Measurements from ENCODE around the gene SCN11A. TPM values are rescaled to one million over a fixed set of nuclear protein-coding genes. Genes with fewer than 3 reads are reported as not detected.

Gene SCN11A
- polyA plus RNA-seq (ENCODE audit: insufficient read length): 2.5 TPM

DNA sequence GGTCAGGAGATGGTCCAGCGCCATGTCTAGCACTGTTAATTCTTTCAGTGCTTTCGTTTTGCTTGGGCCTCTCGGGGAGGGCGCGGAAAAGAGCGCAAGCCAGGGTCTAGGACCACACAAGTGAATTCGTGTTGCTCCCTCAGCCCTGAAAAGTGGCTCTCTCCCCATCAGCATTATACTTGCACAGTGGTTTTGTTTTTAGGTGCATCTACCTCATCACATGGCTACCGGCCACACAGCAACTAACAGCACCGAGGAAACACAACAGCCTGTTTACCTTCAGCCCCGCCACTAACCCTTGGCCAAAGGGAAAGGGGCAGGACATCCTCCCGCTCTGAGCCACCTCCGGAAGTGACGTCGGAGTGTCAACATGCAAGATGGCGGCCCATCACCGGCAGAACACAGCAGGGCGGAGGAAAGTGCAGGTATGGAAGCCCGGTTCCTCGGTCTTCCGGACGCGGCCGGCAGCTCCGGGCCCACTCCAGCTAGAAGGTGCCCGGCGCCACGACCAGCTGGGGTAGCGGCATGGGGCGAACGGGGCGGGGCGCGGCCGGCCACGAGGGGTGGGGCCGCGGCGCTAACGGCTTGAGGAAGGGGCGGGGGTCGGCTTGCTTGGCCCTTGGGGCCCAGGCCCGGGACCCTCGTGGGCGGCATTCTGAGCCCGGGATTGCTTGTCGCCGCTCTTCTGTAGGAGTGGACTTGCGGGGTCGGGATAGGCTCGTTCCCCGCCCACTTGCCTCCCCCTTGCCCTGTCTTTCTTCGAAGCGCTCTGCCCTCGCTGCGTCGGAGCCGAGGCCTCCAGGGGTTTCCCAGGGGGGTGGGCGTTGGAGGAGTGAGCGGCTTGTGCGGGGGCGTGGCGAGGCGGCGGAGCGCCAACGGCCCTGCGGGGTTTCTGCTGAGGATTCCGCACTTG lies at the start of gene SCN11A, which contains the start of gene WDR48:
Gene SCN11A, minus strand, starts transcription at position 296 of the 913 bp plus-strand sequence. CDS start 101,582 bp downstream, outside the sequence.
Gene WDR48, plus strand, starts transcription at position 368 of the 913 bp plus-strand sequence. Its CDS starts 10 bp downstream, at position 378.
- DNase-seq (ENCODE audit: low read depth): peak; percentile 94

DNA sequence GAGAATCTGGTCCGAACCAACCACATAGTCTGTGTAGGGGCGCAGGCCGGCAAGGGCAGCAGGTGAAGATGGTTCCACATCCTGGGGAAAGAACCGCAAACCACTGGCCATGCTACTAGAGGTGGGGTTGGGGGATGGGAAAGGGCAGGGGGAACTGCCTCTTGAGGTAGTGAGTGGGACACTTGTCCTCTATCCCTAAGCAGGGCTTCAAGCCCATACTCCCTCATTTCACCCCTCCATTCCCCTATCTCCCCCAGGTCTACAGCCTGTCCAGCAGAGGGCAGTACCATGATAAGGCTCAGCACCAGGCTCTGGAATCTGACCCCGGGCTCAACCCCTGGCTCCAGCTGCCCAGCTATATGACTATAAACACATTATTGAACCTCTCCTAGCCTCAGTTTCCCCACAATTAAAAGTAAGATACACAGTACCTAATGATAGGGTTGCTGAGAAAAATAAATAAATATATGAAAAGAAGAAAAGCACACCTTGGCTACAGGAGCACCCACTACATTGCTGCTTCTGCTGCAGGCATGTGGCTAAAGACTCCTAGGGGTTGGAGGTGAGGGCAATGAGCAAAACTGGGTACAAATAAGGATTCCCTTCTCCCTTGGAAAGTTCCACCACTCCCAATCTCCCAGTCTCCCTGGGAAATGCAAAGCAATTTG lies 49.4 kb upstream of the SCN11A start:
- no peak for DNase-seq (ENCODE audit: low read depth)

DNA sequence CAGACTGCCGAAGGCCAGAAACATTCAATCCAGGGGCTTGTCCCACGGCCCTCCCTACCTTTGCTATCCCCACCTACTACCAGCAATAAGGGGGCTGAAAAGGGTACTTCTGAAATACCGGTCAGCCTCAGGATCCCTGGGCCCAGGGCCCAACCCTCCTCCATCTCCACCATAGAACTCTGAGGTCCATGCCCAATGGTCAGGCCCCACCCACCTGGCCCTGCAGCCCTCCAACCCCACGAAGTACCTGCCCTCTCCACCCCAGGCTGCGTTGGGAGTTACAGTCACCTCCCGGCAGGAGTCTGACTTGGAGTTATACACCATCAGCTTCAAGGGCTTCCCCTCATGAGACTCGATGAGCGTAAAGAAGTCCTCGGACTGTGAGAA lies 48.7 kb upstream of the SCN11A start:
- DNase-seq (ENCODE audit: low read depth): no peak

DNA sequence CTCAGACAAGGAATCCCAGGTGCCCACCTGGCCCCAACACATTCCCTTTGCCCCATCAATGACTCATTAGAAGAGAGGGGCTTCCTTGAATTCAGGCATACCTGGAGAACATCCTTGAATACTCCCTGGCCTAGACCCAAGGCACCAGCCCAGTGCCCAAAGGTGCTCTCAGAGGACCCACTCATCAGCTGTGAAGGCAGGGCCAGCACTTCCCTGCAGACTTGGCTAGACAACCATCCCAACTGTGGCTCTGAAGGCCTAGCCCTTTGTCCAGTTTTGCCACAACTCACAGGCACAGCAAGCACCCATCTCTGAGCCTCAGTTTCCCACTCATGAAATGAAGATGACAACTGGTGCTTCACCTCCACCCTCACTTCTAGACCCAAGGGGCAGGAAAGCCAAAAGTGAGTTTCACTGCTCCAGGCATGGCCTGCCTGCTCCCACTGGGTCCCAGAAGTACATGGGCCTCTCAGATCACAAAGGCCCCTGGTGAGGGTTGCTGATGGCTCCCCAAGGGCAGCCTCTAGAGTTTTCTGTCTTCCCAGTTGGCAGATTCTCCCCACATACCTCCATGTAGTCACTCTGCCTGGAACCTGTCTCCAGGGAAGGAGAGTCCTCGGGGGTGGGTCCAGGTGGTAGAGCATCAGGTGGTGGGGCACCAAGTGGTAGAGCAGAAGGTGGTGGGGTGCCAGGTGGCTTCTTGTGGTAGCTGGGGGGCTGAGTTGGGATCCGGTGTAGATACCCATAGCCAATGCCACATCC lies 48.2 kb upstream of the SCN11A start:
- no peak for DNase-seq (ENCODE audit: low read depth)

DNA sequence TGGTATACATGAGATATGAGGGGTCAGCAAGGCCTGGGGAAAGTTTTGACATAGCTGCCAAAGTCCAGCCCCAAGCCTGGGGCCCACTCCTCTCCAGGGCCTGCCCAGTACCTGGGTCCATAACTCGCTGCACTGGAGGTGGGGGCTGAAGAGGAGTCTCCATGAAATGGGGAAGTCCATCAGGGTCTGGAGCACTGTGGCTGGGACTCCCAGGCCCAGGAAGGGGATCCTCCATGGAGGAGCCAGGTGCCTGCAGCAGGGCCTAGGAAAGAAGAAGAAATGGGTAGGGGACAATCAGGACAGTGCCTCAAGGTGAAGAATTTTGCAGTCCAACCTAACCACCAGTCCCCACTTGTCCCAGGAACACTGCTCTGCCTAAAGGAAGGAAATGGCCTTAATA lies 47.5 kb upstream of the SCN11A start:
- no peak for DNase-seq (ENCODE audit: low read depth)

DNA sequence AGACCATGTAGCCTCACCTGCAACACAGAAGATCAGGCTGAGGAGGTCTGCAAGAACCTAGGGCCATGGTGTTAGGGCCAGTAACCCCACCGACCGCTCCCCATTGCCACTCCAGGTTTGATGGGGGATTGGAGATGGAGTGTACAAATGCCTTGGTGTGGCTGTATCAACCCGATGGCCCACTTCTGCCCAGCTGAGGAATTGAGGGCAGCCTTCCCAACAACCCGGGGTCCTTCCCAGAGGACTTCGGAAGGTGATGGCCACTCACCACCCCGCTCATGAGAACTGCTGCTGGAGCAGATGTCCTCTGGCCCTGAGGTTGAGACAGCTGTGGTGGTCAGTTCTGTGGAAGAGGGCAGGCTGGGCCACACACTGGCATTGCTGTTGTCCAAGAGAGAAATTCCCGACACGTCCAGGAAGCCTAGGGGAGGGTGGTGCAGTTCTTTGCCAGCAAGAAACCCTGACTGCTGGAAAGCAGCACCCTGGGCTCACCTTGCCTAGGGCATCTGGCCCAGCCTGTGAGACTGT lies 46.8 kb upstream of the SCN11A start:
- DNase-seq (ENCODE audit: low read depth): no peak

DNA sequence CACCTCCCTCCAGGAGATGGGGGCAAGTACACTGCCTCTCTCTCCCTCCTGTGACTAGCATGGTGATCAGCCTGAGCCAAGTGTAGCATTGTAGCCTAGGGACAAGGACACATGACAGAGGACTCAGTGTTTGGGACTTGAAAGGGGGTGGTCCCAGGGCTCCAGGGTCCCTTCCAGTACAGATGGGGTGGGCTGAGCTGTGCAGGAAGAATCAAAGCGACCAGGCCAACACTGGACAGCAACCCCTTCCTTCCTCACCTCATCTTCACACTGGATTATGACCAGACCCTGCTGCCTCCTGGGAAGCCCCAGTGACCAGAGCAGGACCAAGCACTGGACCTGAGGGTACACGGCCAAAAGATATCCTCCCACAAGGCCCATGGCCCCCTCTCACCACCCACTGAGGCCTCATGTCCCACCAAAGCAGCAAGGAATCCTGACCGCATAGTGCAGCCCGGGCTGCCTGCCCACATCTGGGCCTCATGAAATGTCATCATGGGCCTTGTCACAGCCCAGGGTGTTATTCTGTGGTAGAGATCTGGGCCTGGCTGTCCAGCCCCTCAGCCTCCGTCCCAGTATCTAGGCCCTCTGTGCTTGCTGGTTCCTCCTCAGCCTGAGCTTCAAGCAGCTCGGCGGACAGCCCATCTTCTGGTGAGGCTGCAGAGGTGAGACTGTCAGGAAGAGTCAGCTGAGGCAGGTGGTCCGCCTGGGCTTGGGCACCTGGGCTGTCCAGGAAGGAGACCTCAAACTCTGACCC lies 46.1 kb upstream of the SCN11A start:
- no peak for DNase-seq (ENCODE audit: low read depth)

DNA sequence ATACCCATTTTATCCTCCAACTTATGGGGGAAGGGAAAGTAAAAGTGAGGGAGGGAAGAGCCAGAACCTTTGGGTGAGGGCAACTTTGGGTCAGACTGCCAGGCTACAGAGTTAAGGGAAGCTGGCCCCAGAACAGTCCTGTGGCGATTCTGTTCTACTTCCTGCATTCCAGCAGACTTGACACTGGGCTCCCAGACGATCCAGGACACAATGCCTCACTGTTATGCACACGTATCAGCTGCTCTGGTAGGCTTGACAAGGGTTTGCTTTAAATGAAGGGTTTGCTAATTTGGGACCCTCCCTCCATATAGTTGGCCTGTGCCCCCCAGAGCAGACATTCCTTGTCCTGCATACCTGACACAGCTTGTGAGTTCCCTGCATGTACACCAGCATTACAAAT lies 45.0 kb upstream of the SCN11A start:
- DNase-seq (ENCODE audit: low read depth): no peak

DNA sequence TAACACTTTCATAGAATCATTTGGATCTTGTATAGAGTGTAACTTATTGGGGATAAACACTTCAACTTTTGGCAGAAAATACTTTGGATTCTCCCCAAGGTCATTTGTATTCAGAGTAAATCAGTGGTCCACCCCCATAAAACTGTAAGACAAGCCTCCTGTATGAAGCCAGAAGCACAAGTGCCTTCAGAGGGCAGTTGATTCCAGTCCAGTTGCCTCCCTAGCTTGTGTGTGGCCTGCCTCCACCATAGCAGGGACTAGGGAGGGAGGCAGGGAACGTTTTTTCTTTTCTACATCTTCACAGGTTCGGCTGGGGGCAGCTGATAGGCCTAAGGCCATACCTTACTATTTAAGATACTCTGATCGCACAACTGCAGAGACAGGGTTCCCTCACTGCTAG lies 44.0 kb upstream of the SCN11A start:
- DNase-seq (ENCODE audit: low read depth): no peak

DNA sequence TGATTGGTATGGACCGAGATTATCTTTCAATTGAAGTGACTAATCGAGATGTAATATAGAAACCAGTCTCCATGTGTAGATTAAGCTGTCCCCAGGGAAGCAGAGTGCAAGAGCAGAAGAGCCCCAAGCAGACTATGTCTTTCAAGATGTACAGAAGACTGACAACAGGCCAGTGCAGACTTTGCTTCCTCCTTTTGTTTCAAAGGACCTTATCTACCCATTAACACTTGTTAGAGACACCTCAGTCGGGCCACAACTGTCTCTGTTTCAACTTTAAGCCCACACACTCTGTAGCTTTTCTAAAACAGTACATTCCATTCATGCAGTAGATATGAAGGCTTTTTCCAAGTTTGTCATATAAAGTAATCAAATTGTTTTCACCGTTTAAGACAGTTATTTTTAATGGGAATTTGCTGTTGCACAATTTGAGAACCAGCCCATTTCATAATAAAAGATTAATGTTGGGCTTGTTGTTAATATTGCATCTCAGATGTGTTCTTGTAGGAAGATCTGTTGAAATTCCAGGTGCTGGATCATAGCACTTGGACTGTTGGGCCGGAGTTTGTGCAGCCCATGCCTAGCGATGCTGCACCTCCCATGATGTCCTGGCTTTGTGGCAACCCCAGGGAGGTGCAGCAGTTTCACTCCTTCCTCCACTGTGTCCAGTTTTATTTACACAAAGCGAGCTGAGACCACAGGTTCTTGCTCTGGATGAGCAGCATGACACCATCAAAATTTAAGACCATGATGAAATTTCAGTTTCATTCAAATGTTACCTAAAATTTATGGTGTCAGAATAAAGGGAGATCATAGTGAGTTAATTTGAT lies 43.3 kb upstream of the SCN11A start:
- no peak for DNase-seq (ENCODE audit: low read depth)

DNA sequence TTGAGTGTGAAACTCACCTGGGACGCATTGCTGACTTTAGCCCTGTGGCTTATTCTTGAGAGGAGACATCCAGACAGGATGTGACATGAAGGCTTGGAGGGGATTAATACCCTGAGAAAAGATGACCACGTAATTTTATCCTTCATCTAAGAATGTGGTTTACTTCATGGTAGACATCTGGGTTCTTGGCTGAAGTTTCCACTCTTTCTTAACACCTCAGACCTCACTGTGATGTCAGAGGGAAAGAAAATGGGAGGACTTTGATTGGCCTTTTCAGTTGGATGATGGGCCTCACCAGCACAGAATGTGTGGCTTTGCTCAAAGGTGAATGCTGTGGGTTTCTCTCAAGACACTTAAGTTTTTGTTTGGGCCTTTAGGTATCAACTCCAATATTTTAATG lies 39.2 kb upstream of the SCN11A start:
- no peak for DNase-seq (ENCODE audit: low read depth)

DNA sequence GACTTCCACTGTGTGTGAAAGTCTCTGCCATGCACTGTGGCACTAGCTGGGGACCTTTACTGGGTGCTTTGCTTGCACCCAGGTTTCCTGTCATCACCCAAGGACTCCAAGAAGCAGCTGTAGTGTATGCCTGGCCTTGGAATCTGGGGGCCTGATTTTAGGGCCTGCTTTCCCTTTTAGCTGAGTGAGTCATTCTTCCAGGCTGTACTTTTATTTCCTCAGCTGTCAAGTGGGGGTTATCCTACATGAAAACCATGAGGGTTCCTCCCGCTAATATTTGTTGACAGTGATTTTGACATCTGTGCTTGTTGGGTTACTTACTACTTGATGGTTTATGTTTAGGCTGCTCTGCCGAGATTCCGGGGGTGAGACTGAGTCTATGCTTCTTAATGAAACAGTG lies 37.1 kb upstream of the SCN11A start:
- DNase-seq (ENCODE audit: low read depth): no peak

DNA sequence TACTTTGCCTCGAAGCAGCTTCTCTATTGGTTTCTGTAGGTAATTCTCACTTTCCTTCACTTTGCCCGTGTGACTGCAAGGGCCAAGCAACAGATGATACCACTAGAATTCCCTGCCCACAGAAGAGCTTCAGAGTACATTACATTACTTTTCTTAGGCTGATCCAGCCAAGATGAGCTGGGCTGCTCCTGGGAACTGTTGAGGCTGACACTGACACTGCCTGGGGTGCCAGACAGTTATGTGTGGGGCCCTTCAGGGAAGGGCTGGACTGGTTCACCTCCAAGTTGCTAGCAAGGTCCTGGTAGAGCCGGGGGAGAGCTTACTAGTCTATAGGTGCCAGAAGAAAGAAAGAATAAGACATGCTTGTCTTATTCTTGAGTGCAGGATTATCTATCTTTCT lies 36.7 kb upstream of the SCN11A start:
- no peak for DNase-seq (ENCODE audit: low read depth)

DNA sequence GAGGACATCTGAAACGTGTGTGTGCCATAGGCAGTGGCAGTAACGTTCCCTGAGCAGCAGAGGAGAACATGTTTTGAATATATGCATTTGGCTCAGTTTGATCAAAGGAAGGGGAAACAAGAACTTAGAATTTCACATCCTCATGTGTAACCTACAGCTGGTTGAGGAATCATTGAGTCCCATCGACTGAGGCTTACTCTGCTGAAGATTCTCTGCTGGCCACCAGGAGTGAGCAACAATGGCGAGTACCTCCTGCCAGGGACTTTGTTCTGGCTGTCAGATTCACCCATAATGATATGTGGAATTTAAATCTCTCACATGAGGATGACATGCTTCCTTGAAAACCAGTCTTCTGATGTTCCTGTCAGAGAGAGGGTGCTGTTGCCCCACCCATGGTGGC lies 34.4 kb upstream of the SCN11A start:
- no peak for DNase-seq (ENCODE audit: low read depth)

DNA sequence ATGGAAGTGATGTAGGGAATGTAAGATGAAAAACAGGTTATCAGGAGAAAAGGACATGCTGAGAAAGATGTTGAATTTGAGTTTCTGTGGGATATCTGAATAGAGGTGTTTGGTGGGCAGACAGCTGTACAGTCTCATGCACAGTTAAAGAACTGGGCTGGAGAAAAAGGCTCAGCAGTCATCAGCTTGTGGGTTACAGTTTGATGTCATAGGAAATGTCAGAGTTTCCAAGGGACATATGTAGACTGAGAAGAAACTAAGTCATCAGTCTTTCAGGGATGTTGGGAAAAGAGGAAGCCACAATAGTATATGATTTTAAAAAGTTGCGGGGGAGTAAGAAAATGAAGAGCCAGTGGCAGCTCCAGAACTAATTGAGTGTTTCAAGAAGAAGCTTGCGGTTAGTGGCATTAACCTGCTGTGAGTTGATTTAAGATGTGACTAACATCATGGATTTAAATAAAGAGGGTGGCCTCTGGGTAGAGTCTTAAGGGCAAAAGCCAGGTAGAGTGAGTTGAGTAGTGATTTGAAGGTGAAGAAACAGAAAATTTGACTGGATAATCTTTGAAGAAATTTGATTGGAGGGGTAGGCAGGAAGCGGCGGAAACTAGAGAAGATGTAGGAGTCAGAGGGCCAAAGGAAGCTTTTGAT lies 31.0 kb upstream of the SCN11A start:
- DNase-seq (ENCODE audit: low read depth): no peak

DNA sequence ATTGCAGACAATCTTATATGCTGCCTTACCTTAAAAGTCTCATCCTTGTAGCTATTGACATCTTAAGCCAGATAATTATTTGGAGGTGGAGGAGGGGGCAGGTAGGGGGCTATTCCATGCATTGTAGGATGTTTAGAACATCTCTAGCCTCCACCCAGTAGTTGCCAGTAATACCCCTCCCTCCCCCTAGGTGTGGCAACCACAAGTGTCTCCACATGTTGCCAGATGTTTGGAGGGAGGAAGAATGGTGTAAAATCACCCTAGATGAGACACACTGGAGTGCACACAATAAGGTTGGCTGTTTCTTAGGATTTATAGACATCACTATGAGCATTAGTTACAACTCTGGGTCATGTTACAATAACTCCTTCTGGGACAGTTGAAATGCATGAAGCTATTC lies 28.3 kb upstream of the SCN11A start:
- DNase-seq (ENCODE audit: low read depth): no peak

DNA sequence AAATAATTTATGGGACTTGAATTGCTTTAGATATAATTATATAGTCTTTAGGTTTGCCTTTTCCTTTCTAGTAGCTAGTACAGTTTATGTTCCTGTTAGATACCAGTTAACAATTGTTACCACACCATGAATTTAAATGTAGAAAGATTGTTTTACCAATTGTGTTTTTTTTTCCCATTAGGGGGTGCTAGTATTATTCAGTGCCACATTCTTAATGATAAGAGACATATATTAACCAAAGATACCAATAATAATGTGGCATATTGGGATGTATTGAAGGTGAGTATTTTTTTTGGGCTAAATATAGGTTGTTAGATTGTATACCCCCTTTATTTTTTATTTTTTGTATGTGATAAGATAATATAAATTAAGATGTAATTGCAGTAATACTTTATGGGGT lies 27.8 kb upstream of the SCN11A start:
- no peak for DNase-seq (ENCODE audit: low read depth)

DNA sequence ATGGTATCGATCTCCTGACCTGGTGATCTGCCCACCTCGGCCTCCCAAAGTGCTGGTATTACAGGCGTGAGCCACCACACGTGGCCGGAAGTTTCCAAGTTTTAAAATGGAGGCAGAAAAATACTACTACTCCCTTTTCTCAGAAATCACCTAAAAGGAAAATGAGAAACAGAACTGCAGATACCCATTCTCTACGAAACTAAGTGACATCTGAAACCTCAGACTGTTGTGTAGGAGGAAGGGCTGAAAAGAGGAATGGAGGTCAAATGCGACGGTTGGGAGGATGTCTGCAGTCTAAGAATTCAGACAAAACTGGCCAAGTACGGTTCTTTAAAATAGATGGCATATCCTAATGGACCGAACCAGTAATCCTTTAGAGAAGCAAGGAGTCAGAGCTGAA lies 24.2 kb upstream of the SCN11A start:
- DNase-seq (ENCODE audit: low read depth): no peak

DNA sequence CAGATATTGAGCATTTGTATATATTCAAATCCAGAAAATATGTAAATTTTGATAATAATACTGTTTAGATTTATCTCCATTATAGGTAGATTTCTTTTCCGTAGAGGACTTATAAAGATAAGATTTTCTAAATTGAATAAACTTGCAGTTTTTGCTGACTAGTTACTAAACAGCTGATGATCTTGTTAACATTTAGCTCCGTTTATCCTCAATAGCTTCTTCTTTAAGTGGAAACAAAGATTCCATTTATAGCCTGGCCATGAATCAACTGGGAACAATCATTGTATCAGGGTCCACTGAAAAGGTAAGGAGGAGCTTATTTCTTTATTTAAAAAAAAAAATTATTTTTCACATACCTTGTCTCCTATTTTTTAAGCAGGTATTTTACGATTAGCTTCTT lies 16.8 kb upstream of the SCN11A start:
- no peak for DNase-seq (ENCODE audit: low read depth)

DNA sequence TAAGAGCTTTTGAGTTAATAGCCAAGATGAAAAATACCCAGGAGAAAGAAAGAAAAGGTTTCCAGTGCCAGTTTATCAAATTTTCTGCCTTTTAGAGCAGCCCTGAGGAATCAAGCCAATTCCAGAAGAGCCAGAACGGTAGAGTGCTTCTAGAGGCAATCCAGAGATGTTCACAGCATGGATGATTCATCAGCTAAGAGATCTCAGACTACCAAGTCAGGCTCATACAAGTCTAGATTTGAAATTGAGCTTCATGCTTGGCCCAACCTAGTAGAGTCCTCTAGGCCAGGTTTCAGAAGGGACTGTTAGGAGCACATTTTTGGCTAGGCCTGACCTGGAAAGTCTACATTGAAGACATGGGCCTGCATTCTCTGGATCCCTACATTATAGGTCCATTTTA lies 15.5 kb upstream of the SCN11A start:
- no peak for DNase-seq (ENCODE audit: low read depth)

All from forelimb muscle (tissue), 1 donor.